ENCODE measurements around the gene SAMD5. TPM values are rescaled to one million over a fixed set of nuclear protein-coding genes. Genes with fewer than 3 reads are reported as not detected.

SAMD5 gene
- total RNA-seq, 1 experiment from 2014 or later = 2.6 TPM

DNA sequence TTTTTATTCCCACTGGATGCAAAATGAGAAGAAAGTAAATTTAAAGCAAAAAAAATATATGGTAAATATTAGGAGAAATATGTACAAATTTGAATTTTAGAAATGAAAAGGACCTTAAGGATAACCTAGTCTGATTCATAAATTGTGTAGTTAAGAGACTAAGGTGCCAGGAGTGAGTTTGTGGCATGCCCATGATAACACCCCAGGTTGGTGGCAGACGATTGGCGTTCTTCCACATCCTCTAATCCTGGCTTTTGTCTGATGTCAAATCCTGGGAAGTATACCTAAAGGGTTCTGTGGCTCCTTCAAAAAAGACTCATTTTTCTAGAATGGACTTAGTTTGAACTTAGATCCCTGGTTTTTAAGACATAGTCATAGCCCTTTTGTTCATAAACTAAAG is 62.2 kb downstream of the SAMD5 start:
- CTCF ChIA-PET = no interaction called here
- no TSS peak for BruUV-seq (replicated peaks)
- intact Hi-C loops (cut with micrococcal nuclease) = no loop called here

GRCh38 chr6:147577488-147577887 is 69.0 kb downstream of the SAMD5 start:
- no TSS peak for BruUV-seq (replicated peaks)
- DNase-seq (ENCODE audit: unreplicated experiment) = no peak
- peaks cover 7% of the 10 kb centered on the region for H3K4me1 Mint-ChIP-seq (ENCODE audit: insufficient read depth, unreplicated experiment)
- no peaks in the 10 kb centered on the region for H3K36me3 Mint-ChIP-seq (ENCODE audit: insufficient read depth, unreplicated experiment)
- no peak overlapping the region for H3K4me3 Mint-ChIP-seq (ENCODE audit: unreplicated experiment)
- no peaks in the 10 kb centered on the region for H3K9me3 Mint-ChIP-seq (ENCODE audit: unreplicated experiment)
- no peaks in the 10 kb centered on the region for H3K27me3 Mint-ChIP-seq (ENCODE audit: insufficient read depth, unreplicated experiment)
- H3K27ac Mint-ChIP-seq (ENCODE audit: low read depth, unreplicated experiment) = no peak overlapping the region
- ChIA-PET CTCF (no interaction called here), POLR2A (no interaction called here)
- intact Hi-C loops (cut with micrococcal nuclease) = no loop called here
- no peak for TF ChIP-seq CTCF (IDR thresholded peaks at IDR 0.05; ENCODE audit: unreplicated experiment)

More for the DNA sequence above, 62.2 kb downstream of the SAMD5 start:
- POLR2A ChIA-PET = no interaction called here
- Mint-ChIP-seq H3K4me3 (ENCODE audit: unreplicated experiment) (no peak overlapping the region), H3K27ac (ENCODE audit: low read depth, unreplicated experiment) (no peak overlapping the region), H3K27me3 (ENCODE audit: insufficient read depth, unreplicated experiment) (no peaks in the 10 kb centered on the region), H3K4me1 (ENCODE audit: insufficient read depth, unreplicated experiment) (peaks cover 6% of the 10 kb centered on the region), H3K9me3 (ENCODE audit: unreplicated experiment) (no peaks in the 10 kb centered on the region), H3K36me3 (ENCODE audit: insufficient read depth, unreplicated experiment) (no peaks in the 10 kb centered on the region)
- no peak for TF ChIP-seq CTCF (IDR thresholded peaks at IDR 0.05; ENCODE audit: unreplicated experiment)
- DNase-seq (ENCODE audit: unreplicated experiment) = no peak

DNA sequence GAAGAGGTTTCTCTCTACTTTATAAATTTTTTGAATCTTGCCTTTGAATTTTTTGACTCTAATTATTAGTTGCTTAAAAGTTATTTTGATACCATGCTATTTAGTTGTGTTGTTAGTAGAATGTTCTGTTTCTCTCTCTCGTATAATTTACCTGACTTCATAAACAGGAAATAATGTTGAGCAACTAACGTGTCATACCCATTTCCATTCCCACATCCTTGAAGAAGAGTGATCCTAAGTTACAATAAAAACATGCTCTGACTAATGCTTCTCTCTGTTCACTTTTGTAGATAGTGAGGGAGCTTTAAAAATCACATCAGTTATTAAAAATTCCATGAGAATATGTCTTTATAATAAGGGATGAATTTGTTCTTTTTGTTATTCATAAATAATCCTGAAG is 69.7 kb downstream of the SAMD5 start:
- POLR2A ChIA-PET = interaction anchor here (0.5 kb wide), 1 partner anchor 370 kb away, joined by 4 read pairs; no protein-coding TSS in a partner anchor
- intact Hi-C loops (cut with micrococcal nuclease) = no loop called here
- Mint-ChIP-seq H3K27me3 (ENCODE audit: insufficient read depth, unreplicated experiment) (no peaks in the 10 kb centered on the region), H3K4me3 (ENCODE audit: unreplicated experiment) (no peak overlapping the region), H3K36me3 (ENCODE audit: insufficient read depth, unreplicated experiment) (no peaks in the 10 kb centered on the region), H3K9me3 (ENCODE audit: unreplicated experiment) (no peaks in the 10 kb centered on the region), H3K4me1 (ENCODE audit: insufficient read depth, unreplicated experiment) (peaks cover 7% of the 10 kb centered on the region), H3K27ac (ENCODE audit: low read depth, unreplicated experiment) (no peak overlapping the region)
- no TSS peak for BruUV-seq (replicated peaks)
- TF ChIP-seq CTCF (IDR thresholded peaks at IDR 0.05; ENCODE audit: unreplicated experiment) = no peak
- peak; percentile 32 for DNase-seq (ENCODE audit: unreplicated experiment)
- CTCF ChIA-PET = interaction anchor here (0.5 kb wide), 1 partner anchor 190 kb away, joined by 3 read pairs; no protein-coding TSS in a partner anchor

- TF ChIP-seq CTCF (IDR thresholded peaks at IDR 0.05; ENCODE audit: unreplicated experiment) = no peak
- POLR2A ChIA-PET = interaction anchor here (0.5 kb wide), 1 partner anchor 369 kb away, joined by 4 read pairs; no protein-coding TSS in a partner anchor
- intact Hi-C loops (cut with micrococcal nuclease) = no loop called here
- Mint-ChIP-seq H3K4me1 (ENCODE audit: insufficient read depth, unreplicated experiment) (peaks cover 7% of the 10 kb centered on the region), H3K36me3 (ENCODE audit: insufficient read depth, unreplicated experiment) (no peaks in the 10 kb centered on the region), H3K9me3 (ENCODE audit: unreplicated experiment) (no peaks in the 10 kb centered on the region), H3K27me3 (ENCODE audit: insufficient read depth, unreplicated experiment) (no peaks in the 10 kb centered on the region), H3K27ac (ENCODE audit: low read depth, unreplicated experiment) (no peak overlapping the region), H3K4me3 (ENCODE audit: unreplicated experiment) (no peak overlapping the region)
- DNase-seq (ENCODE audit: unreplicated experiment) = no peak
- CTCF ChIA-PET = interaction anchor here (0.5 kb wide), 1 partner anchor 189 kb away, joined by 3 read pairs; no protein-coding TSS in a partner anchor
- BruUV-seq (replicated peaks) = no TSS peak
Measured at GRCh38 chr6:147578883-147579282, 70.4 kb downstream of the SAMD5 start.
